ENCODE data around the gene SMPD3.

Gene SMPD3

DNA sequence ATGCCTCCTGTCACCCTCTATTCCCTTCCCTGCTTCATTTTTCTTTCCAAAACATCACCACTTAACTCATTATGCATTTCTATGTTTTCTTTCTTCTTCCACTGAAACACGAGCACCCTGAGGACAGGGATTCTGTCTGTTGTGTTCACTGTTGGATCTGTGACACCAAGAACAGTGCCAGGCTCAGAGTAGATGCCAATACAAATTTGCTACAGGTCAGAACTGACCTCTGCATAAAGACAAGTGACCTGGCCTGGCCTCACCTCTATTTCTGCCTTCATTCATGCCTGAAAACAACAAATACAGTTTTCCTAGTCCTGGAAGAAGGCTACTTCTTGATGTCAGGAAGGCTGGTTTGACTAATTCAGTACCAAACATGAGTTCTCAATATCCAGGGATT, 45.1 kb downstream of the SMPD3 start:
- no peak for FAIRE-seq

DNA sequence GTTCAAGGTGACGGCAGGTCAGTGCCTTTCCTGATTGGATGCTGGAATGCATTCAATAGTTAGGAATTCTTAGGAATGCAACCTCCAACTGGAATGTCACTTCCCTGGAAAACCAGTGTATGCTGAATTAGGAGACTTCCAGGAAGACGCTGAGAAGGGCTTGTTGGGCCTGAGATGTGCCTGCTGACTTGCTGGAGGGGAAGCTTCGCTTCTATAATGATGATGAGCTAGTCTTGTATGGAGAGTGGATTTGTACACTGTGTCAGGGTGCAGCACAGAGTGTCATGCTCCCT, 45.6 kb downstream of the SMPD3 start:
- FAIRE-seq: no peak

DNA sequence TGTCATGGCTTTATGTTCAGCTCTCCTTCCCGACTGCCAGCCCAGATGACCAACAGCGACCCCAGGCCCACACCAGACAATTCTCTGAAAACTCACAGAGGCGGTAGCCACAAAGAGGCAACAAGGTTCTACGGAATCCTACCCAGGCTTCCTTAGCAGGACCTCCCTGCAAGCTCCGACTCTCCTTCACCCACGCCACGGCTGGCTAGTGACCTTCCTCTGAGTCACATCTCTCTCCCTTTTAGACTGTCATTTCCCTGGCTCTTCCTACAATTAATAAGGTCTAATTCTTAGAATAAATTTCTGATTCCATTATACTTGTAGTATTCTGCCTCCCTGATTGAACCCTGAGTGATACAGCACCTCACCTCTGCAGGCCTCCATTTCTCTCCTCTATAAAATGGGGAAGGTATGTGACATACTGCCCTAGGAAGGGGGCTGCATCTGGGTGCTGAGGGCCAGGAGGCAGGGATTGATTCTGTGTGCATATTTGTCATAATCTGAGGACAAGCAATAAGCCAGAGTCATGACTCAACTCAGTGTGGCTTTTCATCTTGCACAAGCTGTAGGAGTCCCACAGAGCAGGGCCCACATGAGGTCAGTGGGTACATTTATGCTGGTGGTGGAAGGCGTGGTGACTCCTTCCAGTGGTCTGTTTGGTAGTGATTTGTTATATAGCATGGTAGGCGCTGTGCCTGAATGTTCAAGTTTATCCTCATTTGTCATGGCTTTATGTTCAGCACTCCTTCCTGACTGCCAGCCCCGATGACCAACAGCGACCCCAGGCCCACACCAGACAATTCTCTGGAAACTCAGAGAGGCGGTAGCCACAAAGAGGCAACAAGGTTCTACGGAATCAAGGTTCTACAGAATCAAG, 46.2 kb downstream of the SMPD3 start:
- FAIRE-seq: no peak

DNA sequence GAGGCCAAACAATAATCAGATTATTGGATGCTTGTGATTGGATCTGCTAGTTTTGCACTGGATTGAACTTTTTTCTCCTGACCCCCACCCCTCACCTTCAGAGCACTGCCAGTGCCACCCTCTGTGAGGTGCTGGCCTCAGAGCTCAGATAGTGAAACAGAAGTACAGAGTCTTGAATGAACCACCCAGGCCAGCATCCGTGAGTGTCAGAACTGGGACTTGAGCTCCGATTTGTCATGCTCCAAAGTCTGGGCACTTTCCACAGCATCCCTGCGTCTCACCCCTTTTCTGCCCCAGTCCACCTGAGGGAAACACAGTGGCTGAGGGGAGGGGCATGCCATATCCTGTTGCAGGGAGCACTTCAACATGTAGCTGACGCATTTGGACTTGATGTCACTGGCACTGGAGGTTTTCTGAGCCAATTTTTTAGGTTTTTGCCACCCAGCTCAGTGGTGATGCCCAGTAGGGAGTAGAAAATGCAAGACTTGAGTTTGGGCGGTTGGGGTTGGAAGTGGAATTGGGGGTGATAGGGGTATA, 47.3 kb downstream of the SMPD3 start:
- no peak for FAIRE-seq

DNA sequence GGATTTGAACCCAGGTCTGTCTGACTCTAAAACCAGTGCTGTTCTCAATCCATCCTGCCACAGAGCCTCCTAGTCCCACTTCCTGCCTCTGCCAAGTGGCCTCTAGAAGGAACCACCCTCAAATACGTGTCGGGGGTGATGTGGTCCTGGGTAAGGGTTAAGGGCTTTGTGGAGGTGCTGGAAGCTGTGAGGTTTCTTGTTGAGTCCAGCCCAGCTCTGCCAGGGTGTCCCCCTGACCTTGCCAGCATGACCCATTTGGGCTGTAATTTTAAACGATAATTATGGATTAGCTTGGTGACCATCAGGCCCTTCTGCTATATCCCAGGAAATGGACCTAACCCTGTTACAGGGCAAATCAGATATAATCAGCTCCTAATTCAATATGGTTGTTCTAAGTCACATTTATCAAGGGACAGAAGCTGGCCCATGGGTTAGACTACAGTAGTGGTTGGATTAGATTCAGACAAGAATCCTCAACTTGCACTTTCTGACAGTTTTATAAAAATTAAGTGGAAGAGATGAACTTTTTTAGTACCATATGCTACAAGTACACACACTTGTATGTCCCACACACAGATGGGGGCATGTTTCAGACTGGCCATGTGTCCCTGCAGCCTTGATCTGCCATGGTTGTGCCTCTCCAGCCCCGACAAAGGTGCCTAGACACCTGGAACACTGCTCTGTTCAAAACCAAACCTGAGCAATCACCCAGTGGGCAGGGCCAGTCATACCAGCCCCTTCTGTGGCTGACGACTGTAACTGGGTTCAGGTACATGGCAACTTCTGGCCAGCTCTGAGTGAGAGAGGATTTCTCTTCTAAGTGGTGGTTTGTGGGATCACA, 48.0 kb downstream of the SMPD3 start:
- no peak for FAIRE-seq

DNA sequence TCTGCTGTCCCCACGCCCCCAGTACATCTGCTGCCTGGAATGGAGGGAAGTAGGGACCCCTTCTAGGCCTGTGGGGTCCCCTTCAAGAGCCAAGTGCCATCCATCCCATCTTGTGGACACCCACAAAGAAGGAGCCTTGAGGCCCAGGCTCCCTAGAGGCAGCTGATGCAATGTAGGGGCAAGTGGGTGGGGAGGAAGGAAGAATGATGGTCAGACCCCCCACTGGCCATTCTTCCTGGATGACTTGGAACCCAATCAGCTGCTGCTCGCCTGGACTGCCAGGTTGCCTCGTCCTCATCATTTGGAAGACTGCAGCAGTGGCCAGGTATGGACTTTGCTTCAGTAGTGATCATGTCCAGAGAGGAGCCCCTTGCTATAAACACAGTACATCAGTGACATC, 48.9 kb downstream of the SMPD3 start:
- FAIRE-seq: no peak

DNA sequence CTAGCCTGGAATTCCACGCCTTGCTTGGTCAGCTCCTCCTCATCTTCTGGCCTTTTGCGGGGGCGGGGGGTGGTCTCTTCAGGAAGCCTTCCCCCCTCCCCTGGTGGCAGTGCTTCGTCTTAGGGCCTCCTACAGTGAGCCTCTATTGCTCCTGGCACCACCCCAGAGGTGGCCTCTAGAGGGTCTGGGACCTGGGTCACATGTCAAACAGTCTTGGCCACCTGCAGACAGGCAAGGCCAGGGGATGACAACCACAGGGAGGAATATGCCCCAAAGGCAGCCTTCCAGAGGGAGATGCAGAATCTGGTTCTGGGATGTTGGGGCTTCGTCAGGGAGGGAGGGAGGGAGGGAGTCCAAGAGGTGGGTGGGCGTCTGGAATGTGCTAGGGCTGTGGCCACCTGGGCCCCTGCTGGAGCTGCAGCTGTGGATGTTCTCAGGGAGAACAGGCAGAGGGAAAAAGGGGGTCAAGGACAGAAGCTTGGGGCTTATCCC, 50.6 kb downstream of the SMPD3 start:
- FAIRE-seq: no peak

DNA sequence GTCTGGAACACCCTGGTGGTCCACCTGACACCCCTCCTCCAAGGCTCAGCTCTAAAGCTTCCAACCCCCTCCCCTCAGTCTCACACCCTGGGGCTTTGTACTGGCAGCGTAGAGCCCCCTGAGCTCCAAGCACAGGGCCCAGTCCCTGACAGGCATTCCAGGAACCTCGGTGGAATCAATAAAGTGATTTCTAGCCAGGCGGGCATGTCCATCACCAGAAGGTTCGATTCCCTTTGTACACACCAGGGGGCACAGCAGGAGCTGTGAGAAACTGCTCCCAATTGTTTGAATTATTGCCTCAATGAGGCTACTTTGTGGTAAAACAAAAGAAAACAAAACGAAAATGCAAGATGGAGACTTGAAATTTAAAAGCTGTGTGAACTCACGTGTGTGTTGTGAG, 51.8 kb downstream of the SMPD3 start:
- FAIRE-seq: no peak

DNA sequence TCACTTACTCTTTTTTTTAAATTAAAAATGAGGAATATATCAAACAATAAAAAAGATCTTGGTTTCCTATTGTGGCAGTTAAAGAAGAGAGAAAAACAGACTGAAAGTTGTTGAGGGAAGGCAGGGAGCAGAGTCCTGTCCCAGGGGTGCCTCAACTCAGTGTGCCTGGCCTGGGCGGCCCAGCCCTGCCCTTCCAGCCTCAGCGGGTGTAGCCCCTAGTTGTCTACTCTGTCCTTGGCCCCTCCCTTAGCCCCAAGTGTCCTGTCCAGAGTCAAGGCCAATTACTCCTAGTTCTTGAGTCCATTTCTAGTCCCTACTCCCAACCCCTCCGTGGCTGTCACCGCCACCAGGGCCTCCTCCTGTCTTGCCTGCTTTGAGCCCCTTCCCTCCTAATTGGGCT, 52.5 kb downstream of the SMPD3 start:
- no peak for FAIRE-seq

DNA sequence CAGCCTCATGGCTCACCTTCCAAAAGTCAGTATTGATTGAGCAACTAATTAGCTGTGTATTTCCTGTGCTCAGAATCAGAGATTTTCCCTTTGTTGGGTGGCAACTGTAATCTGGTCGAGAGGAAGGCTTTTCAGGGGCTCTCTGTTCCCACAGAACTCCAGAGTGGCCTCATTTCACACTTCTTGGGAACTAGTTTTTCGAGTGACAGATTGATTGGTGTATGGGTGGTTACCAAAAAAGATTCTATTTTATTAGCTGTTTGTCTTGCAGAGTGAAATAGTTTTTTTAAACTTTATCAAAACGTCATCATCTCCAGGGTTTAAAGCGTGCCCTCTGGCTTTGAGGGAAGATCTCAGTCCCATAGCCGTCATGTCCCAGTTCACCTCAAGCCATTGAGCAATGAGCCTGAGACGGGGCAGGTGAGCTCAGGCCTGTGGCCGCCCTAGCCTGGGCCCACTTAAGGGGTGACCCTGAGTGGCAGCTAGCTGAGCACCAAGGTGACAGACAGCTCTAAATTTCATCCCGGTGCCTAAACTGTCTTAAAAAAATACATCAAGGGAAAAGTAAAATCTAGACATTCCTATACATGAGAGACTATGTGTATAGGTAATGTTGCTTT, 53.0 kb downstream of the SMPD3 start:
- FAIRE-seq: no peak

DNA sequence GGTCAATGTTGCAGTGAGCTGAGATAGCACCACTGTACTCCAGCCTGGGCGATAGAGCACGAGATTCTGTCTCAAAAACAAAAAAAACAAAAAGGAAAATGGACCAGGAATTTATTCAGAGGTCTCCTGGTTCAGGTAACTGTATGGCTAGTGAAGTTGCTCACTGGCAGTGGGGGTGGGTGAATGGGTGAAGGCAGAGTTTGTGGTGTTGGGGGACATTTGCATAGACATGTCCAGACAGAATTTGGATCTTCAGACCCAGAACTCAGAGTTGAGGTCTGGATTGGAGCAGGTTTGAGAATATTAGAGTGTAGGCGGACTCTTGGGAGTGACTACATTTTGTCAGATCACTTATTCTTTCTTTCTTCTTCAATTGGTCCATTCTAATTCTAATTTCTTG, 55.0 kb downstream of the SMPD3 start:
- no peak for FAIRE-seq

DNA sequence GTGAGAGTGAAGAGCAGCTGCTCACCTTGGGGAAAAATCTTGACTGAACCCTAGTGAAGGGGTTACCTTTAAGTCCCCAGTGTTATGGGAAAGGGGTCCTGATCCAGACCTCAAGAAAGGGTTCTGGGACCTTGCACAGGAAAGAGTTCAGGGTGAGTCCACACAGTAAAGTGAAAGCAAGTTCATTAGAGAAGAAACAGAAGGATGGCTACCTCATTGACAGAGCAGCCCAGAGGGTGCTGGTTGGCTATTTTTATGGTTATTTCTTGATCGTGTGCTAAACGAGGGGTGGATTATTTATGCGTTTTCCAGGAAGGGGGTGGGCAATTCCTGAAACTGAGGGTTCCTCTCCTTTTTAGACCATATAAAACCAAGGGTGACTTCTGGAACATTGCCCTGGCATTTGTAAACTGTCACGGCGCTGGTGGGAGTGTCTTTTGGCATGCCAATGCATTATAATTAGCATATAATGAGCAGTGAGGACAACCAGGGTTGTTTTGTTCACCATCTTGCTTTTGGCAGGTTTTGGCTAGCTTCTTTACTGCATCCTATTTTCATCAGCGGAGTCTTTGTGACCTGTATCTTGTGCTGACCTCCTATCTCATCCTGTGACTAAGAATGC, 58.4 kb downstream of the SMPD3 start:
- FAIRE-seq: no peak

DNA sequence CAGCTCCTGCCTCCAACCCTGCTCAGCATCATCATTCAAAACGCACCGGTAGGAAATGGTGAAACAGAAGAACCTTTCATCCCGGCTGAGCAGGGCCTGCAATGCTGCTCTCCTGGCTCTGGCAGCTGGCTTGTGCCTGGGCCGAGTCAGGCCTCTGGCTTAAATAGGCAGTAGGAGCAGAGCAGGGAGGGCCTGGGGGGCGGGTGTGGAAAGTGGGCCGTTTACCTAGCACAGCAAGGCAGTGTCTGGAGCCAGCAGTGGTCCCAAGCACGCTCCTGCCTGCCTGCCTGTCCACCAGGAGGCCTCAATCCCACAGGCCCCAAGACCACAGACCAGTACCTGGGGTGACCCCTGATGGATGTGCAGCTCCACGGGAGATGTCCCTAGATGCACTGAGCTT, 59.3 kb downstream of the SMPD3 start:
- no peak for FAIRE-seq

DNA sequence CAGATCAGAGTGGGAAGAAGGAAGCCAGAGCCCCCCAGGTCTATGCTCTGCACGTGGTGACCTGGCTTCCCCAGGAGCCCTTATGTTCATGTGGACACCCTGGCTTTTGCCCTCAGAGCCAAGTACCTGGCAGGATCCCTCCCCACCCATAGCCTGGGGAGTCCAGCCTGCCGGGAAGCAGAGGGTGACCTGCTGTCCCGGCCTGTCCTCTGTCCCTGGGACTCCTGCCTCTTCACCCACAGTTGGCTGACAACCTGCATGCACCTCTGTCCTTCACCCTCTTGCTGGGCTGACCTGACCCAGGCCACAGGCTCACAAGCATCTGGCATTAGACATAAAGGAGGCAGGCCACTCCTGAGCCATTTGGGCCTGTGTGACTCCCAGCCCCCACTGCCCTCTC, 60.2 kb downstream of the SMPD3 start:
- FAIRE-seq: no peak

DNA sequence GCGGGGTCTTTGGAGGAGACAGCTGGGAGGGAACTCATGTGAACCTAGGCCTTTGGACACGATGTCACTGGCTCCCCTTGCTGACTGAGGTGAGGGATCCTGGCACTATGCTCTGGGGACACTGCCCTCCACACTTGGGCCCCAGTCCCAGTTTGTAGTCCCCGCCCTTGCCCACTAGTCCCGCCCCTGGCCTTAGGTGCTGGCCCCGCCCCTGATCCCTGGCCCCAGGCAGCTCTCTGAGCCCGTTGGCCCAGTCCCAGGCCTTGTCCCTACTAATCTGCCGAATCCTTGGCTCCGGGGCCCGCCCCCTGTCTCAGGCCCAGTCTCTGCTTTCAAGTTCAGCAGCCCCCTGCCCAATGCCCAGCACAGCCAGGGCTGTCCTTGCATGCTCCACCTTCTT, 61.0 kb downstream of the SMPD3 start:
- FAIRE-seq: no peak

DNA sequence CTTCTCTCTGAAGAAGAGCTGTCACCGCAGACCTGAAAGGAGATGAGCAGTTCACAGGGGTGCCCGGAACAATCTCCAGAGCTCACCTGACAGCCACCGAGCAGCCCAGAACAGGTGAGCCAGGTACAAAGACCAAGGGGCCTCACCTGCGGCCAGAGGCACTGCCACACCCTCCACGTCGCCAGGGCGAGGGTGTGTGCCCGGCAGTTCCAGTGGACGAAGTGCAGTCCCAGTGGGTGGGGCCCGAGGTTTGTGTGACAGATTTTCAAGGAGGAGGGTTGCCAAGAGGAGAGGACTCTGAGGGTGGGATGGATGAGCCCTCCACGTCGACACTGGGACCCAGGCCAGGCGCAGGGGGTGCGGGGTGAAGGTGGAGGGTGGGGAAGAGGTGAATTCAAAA, 61.7 kb downstream of the SMPD3 start:
- FAIRE-seq: no peak

DNA sequence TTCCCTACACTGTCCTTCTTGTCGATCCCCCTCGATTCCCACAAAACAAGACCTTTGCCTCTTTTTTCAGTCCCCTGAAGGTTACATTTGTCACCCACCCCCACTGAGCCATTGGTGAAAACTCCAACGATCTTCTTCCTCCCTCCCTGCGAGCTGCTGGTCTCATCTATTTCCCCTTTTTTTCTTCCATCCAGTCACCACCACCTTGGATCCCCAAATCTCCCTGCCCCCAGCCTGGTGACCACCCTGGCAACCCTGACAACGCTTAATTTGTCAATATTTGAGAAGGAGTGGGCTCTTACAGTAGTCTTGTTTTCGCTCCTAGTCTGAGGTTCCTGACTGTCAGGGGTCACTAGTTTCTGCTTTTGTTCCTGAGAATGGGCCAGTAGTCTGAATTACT, 62.9 kb downstream of the SMPD3 start:
- no peak for FAIRE-seq

DNA sequence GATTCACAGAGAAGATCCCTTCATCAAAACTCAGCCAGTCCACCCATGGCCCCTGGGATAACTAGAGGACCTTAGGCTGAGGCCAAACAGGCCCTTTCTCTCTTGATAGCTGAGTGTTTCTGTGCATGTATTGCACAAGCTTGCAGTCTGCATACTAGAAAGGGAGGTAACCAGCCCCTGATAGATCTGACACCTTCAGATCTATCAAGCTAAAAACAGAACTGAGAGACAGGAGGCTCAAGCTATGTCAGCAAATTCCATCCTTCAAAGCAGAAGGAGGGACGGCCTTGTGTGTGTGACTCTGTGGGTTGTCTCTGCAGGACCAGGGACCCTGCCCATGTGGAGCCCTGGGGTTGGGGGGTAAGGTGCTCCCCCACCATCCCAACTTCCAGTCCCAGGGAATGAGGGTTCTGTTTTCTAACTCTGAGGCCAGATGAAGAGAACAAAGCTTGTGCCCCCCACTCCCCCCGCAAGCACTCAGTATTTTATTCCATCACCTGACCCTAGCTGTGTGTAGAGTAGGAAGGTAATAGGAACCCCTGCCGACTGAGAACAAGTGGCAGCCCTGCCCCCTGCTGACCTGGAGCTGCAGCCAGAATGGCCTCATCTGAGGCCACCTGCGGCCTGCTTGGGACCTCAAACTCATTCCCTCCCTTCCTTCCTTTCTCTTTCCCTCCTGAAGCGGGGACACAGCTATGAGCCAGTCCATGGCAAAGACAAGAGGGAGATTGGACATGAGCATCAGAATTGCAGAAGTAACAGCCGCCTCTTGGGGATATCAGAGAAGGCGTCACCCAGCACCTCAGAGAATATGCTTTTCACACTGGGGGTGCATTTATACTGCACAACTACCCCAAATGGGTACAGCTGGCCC, 63.8 kb downstream of the SMPD3 start:
- FAIRE-seq: no peak

DNA sequence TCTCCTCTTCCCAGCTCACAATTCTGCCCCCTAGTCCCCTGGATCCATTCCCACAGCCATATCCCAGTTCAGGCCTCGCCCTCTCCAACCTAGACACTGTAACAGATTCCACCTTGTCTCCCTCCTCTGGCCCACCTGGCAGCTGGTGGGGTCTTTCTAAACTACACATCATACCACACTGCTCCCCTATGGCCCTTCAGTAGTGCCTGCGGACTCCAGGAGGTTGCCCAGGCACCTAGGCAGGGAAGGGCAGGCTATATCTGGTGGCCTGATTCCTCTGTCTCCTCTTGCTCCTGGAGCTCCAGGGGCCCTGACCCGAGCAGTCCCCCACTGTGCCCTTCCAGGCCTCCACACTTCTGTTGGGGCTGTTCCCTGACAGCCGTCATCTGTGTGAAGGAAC, 64.5 kb downstream of the SMPD3 start:
- FAIRE-seq: no peak

DNA sequence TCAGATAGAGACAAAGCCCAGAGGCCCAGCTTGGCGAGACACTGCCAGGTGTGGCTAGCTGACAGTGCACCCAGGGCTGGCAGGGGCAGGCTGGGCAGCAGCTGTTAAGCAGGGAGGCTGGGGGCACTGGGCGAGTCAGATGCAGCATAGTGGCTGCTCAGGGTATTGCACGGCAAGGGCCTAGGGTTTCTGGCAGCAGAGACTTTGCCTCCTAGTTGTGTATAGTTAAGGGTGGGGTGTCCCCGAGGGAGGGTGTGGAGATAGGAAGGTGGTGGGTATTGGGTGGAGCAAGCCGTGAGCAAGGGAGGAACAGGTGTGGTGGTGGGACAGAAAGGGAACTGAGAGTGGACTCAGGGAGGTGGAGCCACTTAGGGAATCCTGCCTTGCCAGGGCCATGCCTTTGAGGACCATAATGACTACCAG, 66.0 kb downstream of the SMPD3 start:
- FAIRE-seq: no peak

DNA sequence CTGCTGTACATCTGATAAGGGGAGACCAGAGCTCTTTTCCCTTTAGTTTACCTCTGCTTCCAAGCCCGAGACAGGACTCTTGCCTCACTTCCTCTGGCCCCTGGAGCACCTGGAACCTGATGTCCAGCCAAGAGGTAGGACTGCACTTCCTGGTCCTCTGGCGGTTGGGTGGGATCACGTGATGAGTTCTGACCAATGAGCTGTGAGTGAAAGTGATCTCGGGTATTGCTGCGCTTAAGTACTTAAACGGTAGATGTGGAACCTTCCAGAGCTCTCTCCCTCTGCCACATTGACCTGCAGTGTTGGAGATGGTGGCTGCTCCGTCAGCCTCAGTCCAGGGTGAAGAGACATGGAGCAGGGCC, 67.0 kb downstream of the SMPD3 start:
- no peak for FAIRE-seq
